ENCODE measurements around the gene TPM2. TPM values are rescaled to one million over a fixed set of nuclear protein-coding genes. Genes with fewer than 3 reads are reported as not detected.

The TPM2 gene
- polyA plus RNA-seq (2012; ENCODE audit: insufficient read depth, insufficient read length, low read depth) = 11.6 TPM

DNA sequence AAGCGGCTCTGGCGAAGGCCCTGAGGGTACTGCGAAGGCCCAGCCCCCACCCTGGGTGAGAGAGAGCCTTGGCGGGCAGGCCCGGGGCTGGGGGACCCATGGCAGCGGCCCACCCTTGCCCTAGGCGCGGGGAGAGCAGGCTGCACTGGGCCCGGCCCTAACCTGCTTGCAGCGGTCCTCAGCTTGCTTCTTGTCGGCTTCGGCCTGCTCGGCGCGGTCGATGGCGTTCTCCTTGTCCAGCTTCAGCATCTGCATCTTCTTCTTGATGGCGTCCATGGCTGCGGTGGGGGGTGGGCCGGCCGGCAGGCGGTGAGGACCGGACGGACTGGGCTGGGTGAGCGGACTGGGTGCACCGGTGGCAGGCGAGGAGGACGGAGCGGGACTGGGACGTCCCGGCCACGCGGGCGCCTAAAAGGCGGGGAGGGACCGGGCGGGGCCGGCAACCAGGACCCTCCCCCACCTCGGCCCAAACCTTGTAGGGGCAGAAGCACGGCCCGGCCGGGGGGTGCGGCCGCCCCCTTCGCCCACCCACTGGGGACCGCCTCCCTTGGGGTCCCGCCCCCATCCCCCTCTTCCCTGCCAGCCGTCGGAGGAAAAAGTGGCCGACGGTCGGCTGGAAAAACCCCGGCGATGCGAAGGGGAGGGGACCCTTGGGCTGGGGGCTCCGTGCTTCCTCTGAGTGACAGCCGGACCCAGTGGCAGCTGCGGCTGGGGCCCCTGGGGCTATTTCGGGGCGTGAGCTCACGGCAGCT is at the start of gene TPM2:
TPM2 (minus strand) TSS at position 384 of the 752 bp plus-strand sequence; CDS start at position 276, 108 bp downstream.
- TF ChIP-seq, protein P1, sequence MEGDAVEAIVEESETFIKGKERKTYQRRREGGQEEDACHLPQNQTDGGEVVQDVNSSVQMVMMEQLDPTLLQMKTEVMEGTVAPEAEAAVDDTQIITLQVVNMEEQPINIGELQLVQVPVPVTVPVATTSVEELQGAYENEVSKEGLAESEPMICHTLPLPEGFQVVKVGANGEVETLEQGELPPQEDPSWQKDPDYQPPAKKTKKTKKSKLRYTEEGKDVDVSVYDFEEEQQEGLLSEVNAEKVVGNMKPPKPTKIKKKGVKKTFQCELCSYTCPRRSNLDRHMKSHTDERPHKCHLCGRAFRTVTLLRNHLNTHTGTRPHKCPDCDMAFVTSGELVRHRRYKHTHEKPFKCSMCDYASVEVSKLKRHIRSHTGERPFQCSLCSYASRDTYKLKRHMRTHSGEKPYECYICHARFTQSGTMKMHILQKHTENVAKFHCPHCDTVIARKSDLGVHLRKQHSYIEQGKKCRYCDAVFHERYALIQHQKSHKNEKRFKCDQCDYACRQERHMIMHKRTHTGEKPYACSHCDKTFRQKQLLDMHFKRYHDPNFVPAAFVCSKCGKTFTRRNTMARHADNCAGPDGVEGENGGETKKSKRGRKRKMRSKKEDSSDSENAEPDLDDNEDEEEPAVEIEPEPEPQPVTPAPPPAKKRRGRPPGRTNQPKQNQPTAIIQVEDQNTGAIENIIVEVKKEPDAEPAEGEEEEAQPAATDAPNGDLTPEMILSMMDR (IDR thresholded peaks at IDR 0.05; ENCODE audit: low read depth, low read length) = no peak
- Histone ChIP-seq H3K4me1 (no peaks in the 10 kb centered on the region; the same call in 1 of the 2 replicates), H3K36me3 (no peaks in the 10 kb centered on the region), H3K27me3 (no peaks in the 10 kb centered on the region), H3K4me3 (ENCODE audit: low read depth, low read length) (peak within 1 kb of the TSS; percentile 74), H3K9me3 (no peaks in the 10 kb centered on the region)
- DNase-seq = no peak

DNA sequence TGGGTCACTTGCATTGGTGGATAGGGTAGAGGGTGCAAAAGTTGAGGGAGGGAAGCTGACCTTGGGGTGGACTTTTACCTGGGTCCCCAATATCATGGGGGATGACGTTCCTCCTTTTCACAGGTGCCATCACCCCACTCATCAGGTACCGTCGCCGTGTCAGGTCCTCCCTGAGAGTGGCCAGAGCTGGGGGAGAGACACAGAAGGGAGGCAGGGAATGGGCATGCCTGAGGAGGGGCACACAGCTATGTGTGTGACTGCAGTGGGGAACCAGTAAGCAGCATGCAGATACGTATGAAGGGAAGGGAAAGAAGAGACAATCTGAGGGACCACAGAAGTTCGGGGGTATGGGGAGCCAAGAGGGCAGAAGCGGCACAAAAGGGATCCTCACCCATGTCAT is 49.2 kb upstream of the TPM2 start:
- Histone ChIP-seq H3K36me3 (peaks cover 81% of the 10 kb centered on the region), H3K4me3 (ENCODE audit: low read depth, low read length) (no peak overlapping the region), H3K4me1 (no peaks in the 10 kb centered on the region), H3K27me3 (no peaks in the 10 kb centered on the region), H3K9me3 (no peaks in the 10 kb centered on the region)
- TF ChIP-seq, protein P1 (IDR thresholded peaks at IDR 0.05; ENCODE audit: low read depth, low read length) = no peak
- no peak for DNase-seq

DNA sequence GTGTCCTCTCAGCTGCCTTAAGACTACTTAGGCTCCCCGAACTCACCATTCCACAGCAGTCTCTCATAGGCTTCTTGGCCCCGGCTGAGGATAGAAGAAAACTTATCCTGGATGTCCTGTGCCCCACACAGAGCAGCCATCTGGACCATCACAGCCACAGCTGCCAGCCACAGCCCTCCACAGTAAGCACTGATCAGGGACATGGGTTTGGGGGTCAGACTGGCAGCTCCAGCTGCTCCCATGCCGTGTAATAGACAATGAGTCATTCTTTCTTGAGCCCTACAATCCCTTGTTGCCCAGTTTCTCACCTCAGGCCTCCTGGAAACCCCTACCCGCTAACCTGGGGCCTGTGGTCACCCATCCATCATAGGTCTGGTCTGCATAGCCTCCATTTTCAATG is 48.5 kb upstream of the TPM2 start:
- H3K36me3 ChIP-seq = peaks cover 74% of the 10 kb centered on the region
- H3K27me3 ChIP-seq = no peaks in the 10 kb centered on the region
- H3K4me3 ChIP-seq (ENCODE audit: low read depth, low read length) = no peak overlapping the region
- no peaks in the 10 kb centered on the region for H3K4me1 ChIP-seq
- TF ChIP-seq, protein P1 (IDR thresholded peaks at IDR 0.05; ENCODE audit: low read depth, low read length) = no peak
- no peaks in the 10 kb centered on the region for H3K9me3 ChIP-seq
- no peak for DNase-seq

DNA sequence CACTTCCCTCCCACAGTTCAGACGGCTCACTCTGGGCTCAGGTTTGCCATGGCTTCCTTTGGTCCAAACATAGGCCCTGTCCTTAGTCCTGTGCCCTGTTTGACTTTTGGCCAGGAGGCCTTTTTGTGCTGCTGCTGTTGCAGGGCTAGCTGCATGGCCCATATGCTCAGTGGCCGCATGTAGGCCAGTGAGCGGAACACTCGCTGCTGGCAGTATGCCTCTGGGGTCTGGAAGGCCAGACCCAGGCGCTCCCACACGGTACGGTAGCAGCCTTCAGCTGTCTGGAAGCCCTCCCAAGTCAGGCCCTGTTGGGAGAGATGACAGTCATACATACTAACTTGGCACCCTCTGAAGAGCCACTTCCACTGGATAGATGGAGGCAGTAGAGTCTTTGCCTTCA is 47.4 kb upstream of the TPM2 start:
- Histone ChIP-seq H3K36me3 (peaks cover 63% of the 10 kb centered on the region), H3K27me3 (no peaks in the 10 kb centered on the region), H3K9me3 (no peaks in the 10 kb centered on the region), H3K4me3 (ENCODE audit: low read depth, low read length) (no peak overlapping the region), H3K4me1 (no peaks in the 10 kb centered on the region)
- TF ChIP-seq, protein P1 (IDR thresholded peaks at IDR 0.05; ENCODE audit: low read depth, low read length) = no peak
- no peak for DNase-seq

DNA sequence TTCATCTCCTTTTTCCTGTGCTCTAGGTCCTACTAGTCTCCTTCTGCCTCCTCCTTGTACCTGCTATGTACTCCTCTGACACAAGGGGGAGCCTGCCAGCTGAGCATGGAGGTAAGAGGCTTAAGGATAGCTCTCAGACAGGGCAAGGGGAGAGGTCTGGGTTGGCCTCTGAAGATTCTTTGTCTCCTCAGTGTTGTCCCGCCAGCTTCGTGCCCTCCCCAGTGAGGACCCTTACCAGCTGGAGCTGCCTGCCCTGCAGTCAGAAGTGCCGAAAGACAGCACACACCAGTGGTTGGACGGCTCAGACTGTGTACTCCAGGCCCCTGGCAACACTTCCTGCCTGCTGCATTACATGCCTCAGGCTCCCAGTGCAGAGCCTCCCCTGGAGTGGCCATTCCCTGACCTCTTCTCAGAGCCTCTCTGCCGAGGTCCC is 46.5 kb upstream of the TPM2 start:
- TF ChIP-seq, protein P1 (IDR thresholded peaks at IDR 0.05; ENCODE audit: low read depth, low read length) = peak; percentile 98
- Histone ChIP-seq H3K4me3 (ENCODE audit: low read depth, low read length) (no peak overlapping the region), H3K4me1 (peaks cover under 1% of the 10 kb centered on the region; the same call in 1 of the 2 replicates), H3K36me3 (peaks cover 55% of the 10 kb centered on the region), H3K27me3 (no peaks in the 10 kb centered on the region), H3K9me3 (no peaks in the 10 kb centered on the region)
- peak; percentile 79 for DNase-seq

DNA sequence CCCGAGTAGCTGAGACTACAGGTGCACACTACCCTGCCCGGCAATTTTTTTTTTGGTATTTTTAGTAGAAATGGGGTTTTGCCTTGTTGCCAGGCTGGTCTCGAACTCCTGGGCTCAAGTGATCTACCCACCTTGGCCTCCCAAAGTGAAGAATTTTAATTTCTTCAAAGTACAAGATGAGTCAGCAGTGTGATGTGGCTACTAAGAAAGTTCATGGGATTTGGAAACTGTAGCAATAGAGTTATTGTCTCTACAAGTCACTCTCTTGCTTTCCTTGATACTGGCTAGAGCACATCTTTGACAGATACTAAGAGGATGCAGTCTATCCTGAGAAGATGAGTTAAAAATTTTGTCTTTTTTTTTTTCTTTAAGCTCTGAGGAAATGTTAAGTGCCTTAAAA is 44.4 kb upstream of the TPM2 start:
- TF ChIP-seq, protein P1 (IDR thresholded peaks at IDR 0.05; ENCODE audit: low read depth, low read length) = no peak
- DNase-seq = no peak
- H3K4me3 ChIP-seq (ENCODE audit: low read depth, low read length) = no peak overlapping the region
- no peaks in the 10 kb centered on the region for H3K27me3 ChIP-seq
- H3K9me3 ChIP-seq = no peaks in the 10 kb centered on the region
- peaks cover 9% of the 10 kb centered on the region; the same call in 1 of the 2 replicates for H3K4me1 ChIP-seq
- H3K36me3 ChIP-seq = peaks cover 38% of the 10 kb centered on the region

All from BE2C (cell line).